Measurements from ENCODE around the gene RNF225.

- TF ChIP-seq CTCF (IDR thresholded peaks at IDR 0.05) (no peak), EZH2 (IDR thresholded peaks at IDR 0.05; ENCODE audit: borderline replicate concordance, insufficient read depth, low read depth, low read length, poor library complexity, severe bottlenecking) (no peak)
These were observed 10.1 kb upstream of the RNF225 start for GRCh38 chr19:58385313-58385890.

All from B cell (primary cell).